HG02763 (cell line): ENCODE measurements around the gene SLC34A3.

Source experiments
- ATAC-seq: cut with Tn5 transposase; IDR thresholded peaks from one replicate; pipeline ENCODE4 v1.9.1; 2021; ENCODE audit warnings: mild to moderate bottlenecking, moderate library complexity; ENCODE audit not compliant: unreplicated experiment

The SLC34A3 gene

GRCh38 chr9:137217276-137218211 lies 13.2 kb upstream of the SLC34A3 start:
- ATAC-seq: no peak

- ATAC-seq: no peak
These were observed 12.4 kb upstream of the SLC34A3 start for GRCh38 chr9:137218212-137218753.

GRCh38 chr9:137218754-137219271 lies 11.9 kb upstream of the SLC34A3 start:
- no peak for ATAC-seq

- no peak for ATAC-seq
These were observed 10.9 kb upstream of the SLC34A3 start for GRCh38 chr9:137219757-137220316.

GRCh38 chr9:137220317-137221094 lies 10.2 kb upstream of the SLC34A3 start:
- ATAC-seq: no peak

GRCh38 chr9:137221095-137221505 lies 9.6 kb upstream of the SLC34A3 start:
- ATAC-seq: no peak

- ATAC-seq: no peak
These were observed 9.1 kb upstream of the SLC34A3 start for GRCh38 chr9:137221506-137222111.

- no peak for ATAC-seq
These were observed 8.3 kb upstream of the SLC34A3 start, which contains the start of gene RNF208 for GRCh38 chr9:137222190-137223077. TSS of gene RNF208 (minus strand) at chr9:137222240. CDS start at chr9:137221212, 1,028 bp downstream.

GRCh38 chr9:137223078-137223970 lies 7.4 kb upstream of the SLC34A3 start:
- ATAC-seq: peak; percentile 75

GRCh38 chr9:137224830-137225694 lies 5.6 kb upstream of the SLC34A3 start, which contains the start of gene CYSRT1:
TSS of gene CYSRT1 (plus strand) at chr9:137225174. CDS start at chr9:137225622, 448 bp downstream.
- ATAC-seq: no peak

- ATAC-seq: no peak
These were observed 4.9 kb upstream of the SLC34A3 start for GRCh38 chr9:137225699-137226331.

GRCh38 chr9:137226338-137227053 lies 4.2 kb upstream of the SLC34A3 start:
- ATAC-seq: no peak

GRCh38 chr9:137227054-137227852 lies 3.4 kb upstream of the SLC34A3 start, which contains the start of gene RNF224:
TSS of gene RNF224 (plus strand) at chr9:137227502. CDS start at chr9:137228336, 834 bp downstream.
- no peak for ATAC-seq

GRCh38 chr9:137227853-137228505 lies 2.7 kb upstream of the SLC34A3 start:
- ATAC-seq: no peak

- no peak for ATAC-seq
These were observed 2.2 kb upstream of the SLC34A3 start for GRCh38 chr9:137228506-137228967.
